ENCODE results near the gene GPR42.
A peak's percentile ranks its signal among the peaks of the same experiment; 100 is the strongest.
"Not testable (repeated sequence)": the region's sequence is repeated elsewhere in the genome, so short reads cannot be mapped to it uniquely, and the experiment has no call there.

Gene GPR42

GRCh38 chr19:35346193-35347052 lies 24.4 kb upstream of the GPR42 start:
- DNase-seq (ENCODE audit: low read depth in 3 of 3, low spot score in 1 of 3): peak; percentile 45 to 58 (median 50)

GRCh38 chr19:35347171-35347929 lies 23.5 kb upstream of the GPR42 start, which contains the start of gene FFAR1:
TSS of gene FFAR1 (plus strand) at chr19:35347902. CDS start at chr19:35351552, 3,650 bp downstream.
- peak in 1 of 3 donors; percentile 16 for DNase-seq (ENCODE audit: low read depth in 3 of 3, low spot score in 1 of 3)

GRCh38 chr19:35347930-35348298 lies 23.0 kb upstream of the GPR42 start:
- no peak for DNase-seq (ENCODE audit: low read depth in 3 of 3, low spot score in 1 of 3)

GRCh38 chr19:35348911-35349611 lies 21.8 kb upstream of the GPR42 start:
- no peak for DNase-seq (ENCODE audit: low read depth in 3 of 3, low spot score in 1 of 3)

GRCh38 chr19:35349614-35350521 lies 21.0 kb upstream of the GPR42 start:
- no peak for DNase-seq (ENCODE audit: low read depth in 3 of 3, low spot score in 1 of 3)

- DNase-seq (ENCODE audit: low read depth in 3 of 3, low spot score in 1 of 3): no peak
These were observed 20.3 kb upstream of the GPR42 start for GRCh38 chr19:35350591-35350990.

GRCh38 chr19:35351411-35352176 lies 19.3 kb upstream of the GPR42 start:
- DNase-seq (ENCODE audit: low read depth in 3 of 3, low spot score in 1 of 3): no peak

GRCh38 chr19:35352177-35352447 lies 18.8 kb upstream of the GPR42 start:
- DNase-seq (ENCODE audit: low read depth in 3 of 3, low spot score in 1 of 3): no peak

- DNase-seq (ENCODE audit: low read depth in 3 of 3, low spot score in 1 of 3): peak; percentile 36 to 39 (median 38)
These were observed 18.2 kb upstream of the GPR42 start for GRCh38 chr19:35352448-35353304.

- no peak for DNase-seq (ENCODE audit: low read depth in 3 of 3, low spot score in 1 of 3)
These were observed 17.2 kb upstream of the GPR42 start for GRCh38 chr19:35353635-35354034.

- no peak for DNase-seq (ENCODE audit: low read depth in 3 of 3, low spot score in 1 of 3)
These were observed 16.0 kb upstream of the GPR42 start for GRCh38 chr19:35354898-35355297.

GRCh38 chr19:35355791-35356460 lies 14.9 kb upstream of the GPR42 start:
- DNase-seq (ENCODE audit: low read depth in 3 of 3, low spot score in 1 of 3): no peak

- no peak for DNase-seq (ENCODE audit: low read depth in 3 of 3, low spot score in 1 of 3)
These were observed 12.8 kb upstream of the GPR42 start, which contains the start of gene FFAR3 for GRCh38 chr19:35357867-35358573. TSS of gene FFAR3 (plus strand) at chr19:35358460. CDS start at chr19:35358891, 431 bp downstream.

GRCh38 chr19:35358834-35359233 lies 12.0 kb upstream of the GPR42 start:
- DNase-seq (ENCODE audit: low read depth in 3 of 3, low spot score in 1 of 3): not testable (repeated sequence)

GRCh38 chr19:35359395-35359794 lies 11.5 kb upstream of the GPR42 start:
- not testable (repeated sequence) for DNase-seq (ENCODE audit: low read depth in 3 of 3, low spot score in 1 of 3)

- DNase-seq (ENCODE audit: low read depth in 3 of 3, low spot score in 1 of 3): not testable (repeated sequence)
These were observed 10.8 kb upstream of the GPR42 start for GRCh38 chr19:35360081-35360480.

- DNase-seq (ENCODE audit: low read depth in 3 of 3, low spot score in 1 of 3): no peak
These were observed 9.9 kb upstream of the GPR42 start for GRCh38 chr19:35360880-35361420.
